ENCODE measurements around the gene F12. TPM values are rescaled to one million over a fixed set of nuclear protein-coding genes. Genes with fewer than 3 reads are reported as not detected.

F12 gene
- 1.8 TPM for total RNA-seq (2013)
- 1 to 10 TPM; 1.4 to 5.5 (median 1.5) TPM for polyA plus RNA-seq
- polyA minus RNA-seq, result 3.6 and 6.7 TPM in 2 replicates
- 1.8 to 10.4 (median 3.9) reads per million in 11 experiments for total RNA-seq

DNA sequence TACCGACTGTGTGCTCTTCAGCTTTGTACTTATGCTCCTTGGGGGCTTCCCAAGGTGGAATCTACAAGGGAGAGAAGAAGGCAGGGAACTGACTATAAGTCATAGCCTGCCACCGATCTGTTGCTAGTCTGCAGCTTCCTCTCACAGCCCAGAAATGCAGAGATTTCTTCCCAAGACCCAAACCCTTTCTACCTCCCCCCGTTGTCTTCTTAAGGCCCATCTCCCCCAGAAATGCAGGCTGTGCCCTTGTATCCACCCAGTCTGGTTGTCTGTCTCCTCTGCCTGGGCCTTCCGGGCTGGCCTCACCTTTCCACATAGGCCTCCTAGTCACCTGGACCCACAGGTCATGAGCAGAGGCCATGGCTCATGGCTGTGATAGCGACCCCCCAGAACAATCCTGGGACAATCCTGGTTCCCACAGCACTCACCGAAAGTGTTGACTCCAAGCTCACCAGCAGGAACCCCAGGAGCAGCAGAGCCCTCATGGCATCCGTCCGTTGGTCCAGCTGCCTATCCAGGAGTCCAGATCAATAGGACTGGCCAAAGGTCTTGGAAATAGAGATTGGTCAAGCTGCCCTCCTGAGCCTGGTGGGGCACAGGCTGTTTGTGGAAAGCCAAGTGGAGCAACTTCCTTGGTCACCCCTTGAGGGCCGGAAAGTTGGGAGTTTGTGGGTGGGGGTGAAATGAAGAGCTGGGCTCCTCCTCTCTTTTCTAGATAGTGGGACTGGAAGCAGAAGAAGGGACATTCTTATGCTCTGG, at the start of gene F12:
F12 (minus strand) TSS at position 522 of the 759 bp plus-strand sequence; CDS start at position 485, 37 bp downstream.
- no peak for DNase-seq
- Histone ChIP-seq H3K79me2 (ENCODE audit: insufficient read depth, low read length) (no peaks in the 10 kb centered on the region), H3K27ac (ENCODE audit: low read depth in 1 of 2, low read length in 2 of 2) (no peak within 1 kb of the TSS), H3K9ac (ENCODE audit: insufficient read depth, low read length, poor library complexity, severe bottlenecking) (no peak within 1 kb of the TSS), H4K20me1 (ENCODE audit: insufficient read depth, low read length) (no peaks in the 10 kb centered on the region), H3K36me3 (replicated peaks in 1 of 2; ENCODE audit: control insufficient read depth in 1 of 2, insufficient read depth in 2 of 2, low read length in 2 of 2) (no peaks in the 10 kb centered on the region), H3K4me1 (ENCODE audit: control insufficient read depth in 1 of 2, insufficient read depth in 2 of 2, low read length in 2 of 2) (peaks cover 35 to 46% of the 10 kb centered on the region in 2 donors), H3K4me3 (replicated peaks in 1 of 3; ENCODE audit: low read depth in 2 of 3, low read length in 3 of 3) (no peak within 1 kb of the TSS), H3K27me3 (ENCODE audit: control insufficient read depth in 2 of 2, insufficient read depth in 2 of 2, low read length in 2 of 2) (no peaks in the 10 kb centered on the region), H3K9me3 (replicated peaks in 1 of 2; ENCODE audit: control insufficient read depth in 1 of 2, insufficient read depth in 1 of 2, low read length in 2 of 2) (no peaks in the 10 kb centered on the region), H3K4me2 (replicated peaks; ENCODE audit: extremely low read depth, low read length, poor library complexity, severe bottlenecking) (no peak within 1 kb of the TSS), H2AFZ (ENCODE audit: insufficient read depth, low read depth, low read length, poor library complexity, severe bottlenecking) (no peak within 1 kb of the TSS)
- no peak for TF ChIP-seq CTCF (IDR thresholded peaks at IDR 0.05)
- WGBS (ENCODE audit: insufficient coverage), result 89% methylated on average over 7 of the region's 9 CpGs
- Mint-ChIP-seq H3K4me1 (peaks cover 42% of the 10 kb centered on the region), H3K36me3 (peaks cover 0 to 4% of the 10 kb centered on the region in 2 donors), H3K9me3 (peaks cover 0 to 3% (median 0%) of the 10 kb centered on the region in 7 donors), H3K27me3 (ENCODE audit: low read depth in 3 of 3) (peaks cover 6 to 11% (median 10%) of the 10 kb centered on the region in 3 donors), H3K4me3 (peak within 1 kb of the TSS in 1 of 2 donors; percentile 6), H3K27ac (peak within 1 kb of the TSS in 4 of 7 donors; percentile 20 to 47 (median 28))
- intact Hi-C loops (cut with micrococcal nuclease), result no loop called here

GRCh38 chr5:177458912-177459350, 49.6 kb upstream of the F12 start:
- H3K4me2 ChIP-seq (replicated peaks; ENCODE audit: extremely low read depth, low read length, poor library complexity, severe bottlenecking), result no peak overlapping the region
- peaks cover 52 to 61% of the 10 kb centered on the region in 2 donors for H3K4me1 ChIP-seq (ENCODE audit: control insufficient read depth in 1 of 2, insufficient read depth in 2 of 2, low read length in 2 of 2)
- no peaks in the 10 kb centered on the region for H3K9me3 ChIP-seq (replicated peaks in 1 of 2; ENCODE audit: control insufficient read depth in 1 of 2, insufficient read depth in 1 of 2, low read length in 2 of 2)
- H3K36me3 Mint-ChIP-seq, result peaks cover 2 to 4% of the 10 kb centered on the region in 2 donors
- H3K4me1 Mint-ChIP-seq, result peaks cover 39% of the 10 kb centered on the region
- no peak overlapping the region for H3K4me3 Mint-ChIP-seq
- H3K9me3 Mint-ChIP-seq, result peaks cover 0 to 7% (median 0%) of the 10 kb centered on the region in 7 donors
- intact Hi-C loops (cut with micrococcal nuclease), result loop anchor here (5.0 kb wide), 2 partner anchors 38 to 152 kb away; partner anchors contain the start of gene PDLIM7 (in 1 of the 2)
- no peaks in the 10 kb centered on the region for H3K79me2 ChIP-seq (ENCODE audit: insufficient read depth, low read length)
- no peak overlapping the region for H3K4me3 ChIP-seq (replicated peaks in 1 of 3; ENCODE audit: low read depth in 2 of 3, low read length in 3 of 3)
- WGBS (ENCODE audit: insufficient coverage), result 98% methylated on average over 11 of the region's 14 CpGs
- peak overlapping the region in 2 of 7 donors; percentile 8 to 25 for H3K27ac Mint-ChIP-seq
- H2AFZ ChIP-seq (ENCODE audit: insufficient read depth, low read depth, low read length, poor library complexity, severe bottlenecking), result no peak overlapping the region
- H3K27ac ChIP-seq (ENCODE audit: low read depth in 1 of 2, low read length in 2 of 2), result no peak overlapping the region
- DNase-seq, result no peak
- peaks cover 0 to 3% of the 10 kb centered on the region in 2 donors for H3K27me3 ChIP-seq (ENCODE audit: control insufficient read depth in 2 of 2, insufficient read depth in 2 of 2, low read length in 2 of 2)
- TF ChIP-seq CTCF (IDR thresholded peaks at IDR 0.05), result no peak
- H3K36me3 ChIP-seq (replicated peaks in 1 of 2; ENCODE audit: control insufficient read depth in 1 of 2, insufficient read depth in 2 of 2, low read length in 2 of 2), result no peaks in the 10 kb centered on the region
- no peak overlapping the region for H3K9ac ChIP-seq (ENCODE audit: insufficient read depth, low read length, poor library complexity, severe bottlenecking)
- peaks cover 3 to 22% (median 19%) of the 10 kb centered on the region in 3 donors for H3K27me3 Mint-ChIP-seq (ENCODE audit: low read depth in 3 of 3)
- H4K20me1 ChIP-seq (ENCODE audit: insufficient read depth, low read length), result peaks cover 9% of the 10 kb centered on the region
